ENCODE results near the gene HSFX2. TPM values are rescaled to one million over a fixed set of nuclear protein-coding genes. Genes with fewer than 3 reads are reported as not detected.
A peak's percentile ranks its signal among the peaks of the same experiment; 100 is the strongest.

Gene HSFX2
- total and polyA plus RNA-seq, 2 of the 13 experiments (the other 11 are each of a cell fraction or from before 2014, with no cell fraction given) = 0.13 TPM; not detected in 1

- TF ChIP-seq, protein P1, sequence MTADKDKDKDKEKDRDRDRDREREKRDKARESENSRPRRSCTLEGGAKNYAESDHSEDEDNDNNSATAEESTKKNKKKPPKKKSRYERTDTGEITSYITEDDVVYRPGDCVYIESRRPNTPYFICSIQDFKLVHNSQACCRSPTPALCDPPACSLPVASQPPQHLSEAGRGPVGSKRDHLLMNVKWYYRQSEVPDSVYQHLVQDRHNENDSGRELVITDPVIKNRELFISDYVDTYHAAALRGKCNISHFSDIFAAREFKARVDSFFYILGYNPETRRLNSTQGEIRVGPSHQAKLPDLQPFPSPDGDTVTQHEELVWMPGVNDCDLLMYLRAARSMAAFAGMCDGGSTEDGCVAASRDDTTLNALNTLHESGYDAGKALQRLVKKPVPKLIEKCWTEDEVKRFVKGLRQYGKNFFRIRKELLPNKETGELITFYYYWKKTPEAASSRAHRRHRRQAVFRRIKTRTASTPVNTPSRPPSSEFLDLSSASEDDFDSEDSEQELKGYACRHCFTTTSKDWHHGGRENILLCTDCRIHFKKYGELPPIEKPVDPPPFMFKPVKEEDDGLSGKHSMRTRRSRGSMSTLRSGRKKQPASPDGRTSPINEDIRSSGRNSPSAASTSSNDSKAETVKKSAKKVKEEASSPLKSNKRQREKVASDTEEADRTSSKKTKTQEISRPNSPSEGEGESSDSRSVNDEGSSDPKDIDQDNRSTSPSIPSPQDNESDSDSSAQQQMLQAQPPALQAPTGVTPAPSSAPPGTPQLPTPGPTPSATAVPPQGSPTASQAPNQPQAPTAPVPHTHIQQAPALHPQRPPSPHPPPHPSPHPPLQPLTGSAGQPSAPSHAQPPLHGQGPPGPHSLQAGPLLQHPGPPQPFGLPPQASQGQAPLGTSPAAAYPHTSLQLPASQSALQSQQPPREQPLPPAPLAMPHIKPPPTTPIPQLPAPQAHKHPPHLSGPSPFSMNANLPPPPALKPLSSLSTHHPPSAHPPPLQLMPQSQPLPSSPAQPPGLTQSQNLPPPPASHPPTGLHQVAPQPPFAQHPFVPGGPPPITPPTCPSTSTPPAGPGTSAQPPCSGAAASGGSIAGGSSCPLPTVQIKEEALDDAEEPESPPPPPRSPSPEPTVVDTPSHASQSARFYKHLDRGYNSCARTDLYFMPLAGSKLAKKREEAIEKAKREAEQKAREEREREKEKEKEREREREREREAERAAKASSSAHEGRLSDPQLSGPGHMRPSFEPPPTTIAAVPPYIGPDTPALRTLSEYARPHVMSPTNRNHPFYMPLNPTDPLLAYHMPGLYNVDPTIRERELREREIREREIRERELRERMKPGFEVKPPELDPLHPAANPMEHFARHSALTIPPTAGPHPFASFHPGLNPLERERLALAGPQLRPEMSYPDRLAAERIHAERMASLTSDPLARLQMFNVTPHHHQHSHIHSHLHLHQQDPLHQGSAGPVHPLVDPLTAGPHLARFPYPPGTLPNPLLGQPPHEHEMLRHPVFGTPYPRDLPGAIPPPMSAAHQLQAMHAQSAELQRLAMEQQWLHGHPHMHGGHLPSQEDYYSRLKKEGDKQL (CRISPR knock-in tag; IDR thresholded peaks at IDR 0.05; ENCODE audit: low read depth) = no peak
- TF ChIP-seq ZNF136 (CRISPR knock-in tag; IDR thresholded peaks at IDR 0.05; ENCODE audit: low read depth) = no peak
- no peak for TF ChIP-seq BRCA1 (CRISPR knock-in tag; IDR thresholded peaks at IDR 0.05)
- TF ChIP-seq GATAD1 (CRISPR knock-in tag; IDR thresholded peaks at IDR 0.05) = peak; percentile 58; the same call in 1 of the 2 replicates
- no peak for TF ChIP-seq ZNF160 (CRISPR knock-in tag; IDR thresholded peaks at IDR 0.05)
- TF ChIP-seq ZNF441 (CRISPR knock-in tag; IDR thresholded peaks at IDR 0.05; ENCODE audit: borderline replicate concordance) = 0 out of 2 replicates have a peak, but pooled peaks have one; percentile 49
- TF ChIP-seq ZNF574 (CRISPR knock-in tag; IDR thresholded peaks at IDR 0.05) = 0 out of 2 replicates have a peak, but pooled peaks have one; percentile 23
- no peak for TF ChIP-seq XRCC5 (optimal IDR thresholded peaks at IDR 0.05; ENCODE audit: low read length)
- no peak for TF ChIP-seq ZNF274 (CRISPR knock-in tag; IDR thresholded peaks at IDR 0.05)
- TF ChIP-seq HNRNPK (IDR thresholded peaks at IDR 0.05; ENCODE audit: low read depth, low read length, poor library complexity, severe bottlenecking) = no peak
- TF ChIP-seq AFF4 (CRISPR knock-in tag; IDR thresholded peaks at IDR 0.05) = no peak
- TF ChIP-seq TBX2 (CRISPR knock-in tag; IDR thresholded peaks at IDR 0.05; ENCODE audit: borderline replicate concordance) = no peak
- peak; percentile 57; the same call in 1 of the 2 replicates for TF ChIP-seq GABPB1 (CRISPR knock-in tag; IDR thresholded peaks at IDR 0.05)
- no peak for TF ChIP-seq CENPX (CRISPR knock-in tag; IDR thresholded peaks at IDR 0.05)
- TF ChIP-seq SMAD1 (CRISPR knock-in tag; IDR thresholded peaks at IDR 0.05; ENCODE audit: borderline replicate concordance, low read depth) = no peak
Measured at GRCh38 chrX:149631234-149632165, 36.4 kb upstream of the HSFX2 start, which contains the start of gene TMEM185A (continued).
